ENCODE measurements around the gene PPP2R2D.
"Not testable (repeated sequence)": the region's sequence is repeated elsewhere in the genome, so short reads cannot be mapped to it uniquely, and the experiment has no call there.

The PPP2R2D gene

DNA sequence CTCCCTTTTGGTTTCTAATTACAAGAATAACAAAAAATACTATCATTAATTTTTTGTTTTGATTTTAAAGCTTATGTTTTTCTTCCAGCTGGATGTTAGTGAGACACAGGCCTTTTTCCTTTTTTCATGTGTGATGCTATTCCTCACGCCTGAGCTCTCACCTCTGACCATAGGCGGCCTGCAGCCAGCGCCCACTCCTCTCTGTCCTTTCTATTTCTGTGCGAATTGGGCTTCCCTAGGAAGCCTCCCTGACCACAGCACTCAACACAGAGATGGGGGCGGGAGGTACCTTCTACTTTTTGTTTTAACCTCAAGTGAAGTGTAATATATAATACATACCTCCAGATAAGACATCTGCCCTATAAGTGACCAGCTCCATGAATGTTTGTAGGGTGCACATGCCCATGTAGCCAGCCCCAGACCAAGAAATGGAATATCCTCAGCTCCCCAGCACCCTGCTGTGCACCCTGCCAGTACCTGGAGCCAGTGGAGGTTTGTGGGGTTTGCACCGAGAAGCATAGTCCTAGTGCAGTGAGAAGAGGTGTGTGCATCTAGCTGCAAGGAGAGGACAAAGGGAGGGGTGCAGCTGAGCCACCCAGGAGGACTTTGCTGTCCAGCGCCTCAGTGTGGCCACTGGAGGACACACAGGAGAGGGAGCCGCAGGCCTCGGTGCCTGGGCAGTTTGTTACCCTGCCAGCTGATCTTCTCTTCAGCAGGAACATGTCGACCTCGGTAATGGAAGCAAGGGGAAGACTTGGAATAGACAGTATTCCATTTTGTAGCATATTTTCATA lies 42.4 kb downstream of the PPP2R2D start:
- no peak for DNase-seq (ENCODE audit: extremely low spot score, insufficient read length, low read depth)
- no peak for FAIRE-seq

DNA sequence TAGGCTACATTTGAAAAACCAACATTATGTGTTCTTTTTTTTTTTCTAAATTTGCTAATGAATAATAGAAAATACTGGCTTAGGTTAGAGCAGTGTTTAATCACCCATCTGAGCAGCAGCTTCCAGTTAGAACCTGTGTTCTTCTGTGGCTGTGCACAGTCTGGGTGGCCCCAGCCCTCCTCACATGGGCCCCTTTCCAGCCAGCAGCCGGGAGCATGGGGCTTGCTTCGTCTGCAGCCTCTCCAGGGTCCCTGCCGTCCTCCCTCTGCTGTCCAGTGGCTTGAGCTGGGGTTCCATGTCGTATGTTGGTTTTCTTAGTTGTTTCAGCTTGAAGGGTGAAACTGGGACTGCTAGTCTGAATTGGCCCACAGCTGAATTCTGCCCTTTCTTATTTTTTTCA lies 43.6 kb downstream of the PPP2R2D start:
- no peak for DNase-seq (ENCODE audit: extremely low spot score, insufficient read length, low read depth)
- no peak for FAIRE-seq

DNA sequence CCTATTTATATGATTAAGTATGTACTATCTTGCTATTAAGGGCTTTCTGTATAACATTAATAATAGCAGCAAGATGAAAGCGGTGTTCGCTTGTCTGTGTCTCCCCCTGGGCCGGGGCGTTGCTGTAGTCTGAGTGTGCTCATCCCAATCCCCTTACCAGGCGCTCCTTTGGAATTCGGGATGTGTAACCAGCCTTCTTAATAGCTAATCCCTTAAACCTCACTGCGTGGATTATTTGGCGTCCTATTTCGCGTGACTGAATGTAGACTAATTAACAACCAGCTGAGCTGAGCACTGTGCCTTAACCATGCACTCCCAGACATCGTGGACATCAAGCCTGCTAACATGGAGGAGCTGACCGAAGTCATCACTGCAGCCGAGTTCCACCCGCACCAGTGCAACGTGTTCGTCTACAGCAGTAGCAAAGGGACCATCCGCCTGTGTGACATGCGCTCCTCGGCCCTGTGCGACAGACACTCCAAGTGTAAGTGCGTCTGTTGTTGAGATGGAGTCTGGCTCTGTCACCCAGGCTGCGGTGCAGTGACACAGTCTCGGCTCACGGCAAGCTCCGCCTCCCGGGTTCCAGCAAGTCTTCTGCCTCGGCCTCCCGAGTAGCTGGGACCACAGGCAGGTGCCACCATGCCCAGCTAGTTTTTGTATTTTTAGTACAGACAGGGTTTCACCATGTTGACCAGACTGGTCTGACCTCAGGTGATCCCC lies 44.3 kb downstream of the PPP2R2D start:
- DNase-seq (ENCODE audit: extremely low spot score, insufficient read length, low read depth) = no peak
- no peak for FAIRE-seq

DNA sequence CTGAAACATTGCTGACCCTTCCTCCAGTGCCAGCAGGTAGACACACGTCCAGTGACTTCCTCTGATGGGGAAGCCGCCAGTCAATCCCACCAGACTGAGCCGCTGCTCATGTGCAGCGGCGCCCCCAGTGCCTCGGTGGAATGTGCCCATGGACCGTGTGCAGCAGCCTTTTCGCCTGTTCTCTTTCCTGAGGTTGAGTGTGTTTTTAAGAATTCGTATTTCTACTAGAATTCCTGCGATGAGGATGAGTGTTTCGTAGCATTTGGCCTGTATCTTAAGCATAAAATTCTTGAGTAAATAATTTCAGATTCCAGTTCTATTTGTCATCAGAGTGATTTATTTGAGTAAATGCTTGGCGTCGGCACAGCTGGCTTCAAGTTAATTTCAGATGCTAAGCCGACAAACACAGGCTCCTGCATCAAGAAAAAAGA lies 45.5 kb downstream of the PPP2R2D start:
- FAIRE-seq (no peak), DNase-seq (ENCODE audit: extremely low spot score, insufficient read length, low read depth) (no peak)

DNA sequence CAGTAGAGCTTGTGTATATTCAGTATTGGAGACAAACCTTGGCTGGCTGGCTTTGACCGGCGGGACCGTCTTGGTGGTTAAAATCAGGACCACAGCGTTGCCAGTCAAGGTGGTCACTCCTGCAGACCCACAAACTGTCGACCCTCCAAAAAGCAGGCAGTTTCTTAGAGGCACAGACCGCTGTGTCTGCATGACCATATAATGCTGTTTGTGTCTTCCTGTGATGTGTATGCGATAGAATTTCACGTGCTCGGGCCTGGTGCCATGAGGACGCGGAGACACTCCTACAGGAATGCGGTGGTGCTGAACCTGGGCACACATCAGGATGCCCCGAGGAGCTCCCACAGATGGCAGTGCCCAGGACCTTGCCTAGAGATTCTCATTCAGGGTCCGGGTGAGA lies 46.1 kb downstream of the PPP2R2D start:
- no peak for DNase-seq (ENCODE audit: extremely low spot score, insufficient read length, low read depth)
- no peak for FAIRE-seq

DNA sequence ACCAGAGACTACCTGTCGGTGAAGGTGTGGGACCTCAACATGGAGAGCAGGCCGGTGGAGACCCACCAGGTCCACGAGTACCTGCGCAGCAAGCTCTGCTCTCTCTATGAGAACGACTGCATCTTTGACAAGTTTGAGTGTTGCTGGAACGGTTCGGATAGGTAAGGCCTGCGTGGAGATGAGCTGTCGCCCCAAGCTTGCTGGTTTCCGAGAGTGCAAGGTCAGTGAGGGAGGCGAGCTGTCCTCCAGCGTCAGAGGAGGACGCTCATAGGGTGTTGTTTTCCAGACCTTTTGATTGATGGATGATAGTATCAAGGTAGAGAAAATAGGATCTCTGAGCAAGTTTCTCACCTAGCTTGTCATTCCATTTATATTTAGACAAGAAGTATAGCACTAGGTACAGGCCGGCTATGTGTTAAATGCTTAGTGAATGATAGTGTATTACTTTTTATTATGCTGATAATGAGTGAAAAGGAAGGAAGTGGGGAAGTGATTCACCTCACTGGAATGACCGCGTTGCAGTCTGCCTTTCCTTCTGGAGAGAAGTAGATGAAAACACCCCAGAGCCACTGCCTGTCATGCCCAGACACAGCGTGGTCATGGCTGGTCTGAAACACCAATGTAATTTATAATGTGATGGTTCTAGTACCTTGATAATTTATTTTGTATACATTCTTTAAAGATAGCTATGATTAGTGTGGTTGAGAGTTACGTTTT lies 47.0 kb downstream of the PPP2R2D start:
- no peak for DNase-seq (ENCODE audit: extremely low spot score, insufficient read length, low read depth)
- FAIRE-seq = no peak

DNA sequence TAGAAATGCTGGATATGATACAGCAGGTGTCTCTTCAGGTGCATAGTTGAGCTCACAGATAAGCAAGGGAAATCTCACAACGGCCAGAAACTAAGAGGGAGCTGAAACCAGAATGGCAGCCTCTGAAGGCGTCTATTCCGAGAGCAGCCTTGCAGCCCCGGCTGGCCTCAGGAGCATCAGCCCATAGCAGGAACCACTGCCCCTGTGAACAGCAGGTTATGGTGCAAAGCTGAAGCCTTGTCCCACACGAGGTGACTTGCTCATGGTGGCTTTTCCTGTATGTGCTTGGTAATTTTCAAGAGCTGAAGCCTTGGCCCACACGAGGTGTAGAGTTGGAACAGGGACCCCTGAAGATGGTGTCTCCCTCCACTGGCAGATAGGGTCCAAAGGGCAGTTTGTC lies 47.7 kb downstream of the PPP2R2D start:
- no peak for DNase-seq (ENCODE audit: extremely low spot score, insufficient read length, low read depth)
- FAIRE-seq = no peak

DNA sequence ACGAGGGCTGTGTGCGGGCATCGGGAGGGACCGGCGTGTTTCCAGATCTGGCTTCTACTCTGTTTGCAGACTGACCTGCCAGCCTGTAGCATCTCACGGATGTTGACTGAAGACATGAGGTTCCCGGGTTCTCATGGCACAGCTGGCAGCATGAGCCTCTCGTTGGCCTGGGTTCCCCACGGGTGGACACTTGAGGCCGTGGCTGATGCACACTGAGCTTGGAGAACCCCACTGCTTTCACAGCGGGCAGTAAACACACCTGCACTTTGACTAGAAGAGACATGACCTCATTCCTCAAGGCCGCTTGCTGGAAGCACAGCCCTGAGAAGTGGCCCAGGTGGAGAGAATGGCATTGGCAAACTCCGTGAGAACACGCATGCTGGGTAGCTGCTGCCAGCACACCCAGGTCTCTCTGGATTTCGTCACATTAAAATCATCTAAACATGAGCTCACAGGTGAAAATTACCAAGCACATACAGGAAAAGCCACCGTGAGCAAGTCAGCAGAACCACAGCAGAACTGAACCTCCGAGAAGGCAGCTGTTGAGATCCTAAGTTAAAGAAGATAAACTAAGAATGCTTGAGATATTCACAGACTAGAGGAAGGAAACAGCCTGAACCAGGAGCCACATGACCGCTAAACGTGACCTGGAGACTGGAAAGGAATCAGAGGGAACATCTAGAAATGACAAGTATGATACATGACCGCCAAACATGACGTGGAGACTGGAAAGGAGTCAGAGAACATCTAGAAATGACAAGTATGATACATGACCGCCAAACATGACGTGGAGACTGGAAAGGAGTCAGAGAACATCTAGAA lies 48.4 kb downstream of the PPP2R2D start:
- no peak for FAIRE-seq
- DNase-seq (ENCODE audit: extremely low spot score, insufficient read length, low read depth) = no peak

DNA sequence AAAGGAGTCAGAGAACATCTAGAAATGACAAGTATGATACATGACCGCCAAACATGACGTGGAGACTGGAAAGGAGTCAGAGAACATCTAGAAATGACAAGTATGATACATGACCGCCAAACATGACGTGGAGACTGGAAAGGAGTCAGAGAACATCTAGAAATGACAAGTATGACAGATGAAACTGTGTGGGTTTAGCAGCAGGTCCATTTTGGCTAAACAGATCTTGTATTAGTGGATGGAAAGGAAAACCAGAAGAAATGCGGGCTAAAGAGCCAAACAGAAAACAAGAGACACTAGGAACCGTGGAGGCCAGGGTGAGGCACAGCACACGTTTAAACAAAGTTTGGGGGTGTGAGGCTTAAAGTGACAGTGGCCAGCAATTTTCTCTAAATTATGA lies 49.1 kb downstream of the PPP2R2D start:
- not testable (repeated sequence) for DNase-seq (ENCODE audit: extremely low spot score, insufficient read length, low read depth); FAIRE-seq

DNA sequence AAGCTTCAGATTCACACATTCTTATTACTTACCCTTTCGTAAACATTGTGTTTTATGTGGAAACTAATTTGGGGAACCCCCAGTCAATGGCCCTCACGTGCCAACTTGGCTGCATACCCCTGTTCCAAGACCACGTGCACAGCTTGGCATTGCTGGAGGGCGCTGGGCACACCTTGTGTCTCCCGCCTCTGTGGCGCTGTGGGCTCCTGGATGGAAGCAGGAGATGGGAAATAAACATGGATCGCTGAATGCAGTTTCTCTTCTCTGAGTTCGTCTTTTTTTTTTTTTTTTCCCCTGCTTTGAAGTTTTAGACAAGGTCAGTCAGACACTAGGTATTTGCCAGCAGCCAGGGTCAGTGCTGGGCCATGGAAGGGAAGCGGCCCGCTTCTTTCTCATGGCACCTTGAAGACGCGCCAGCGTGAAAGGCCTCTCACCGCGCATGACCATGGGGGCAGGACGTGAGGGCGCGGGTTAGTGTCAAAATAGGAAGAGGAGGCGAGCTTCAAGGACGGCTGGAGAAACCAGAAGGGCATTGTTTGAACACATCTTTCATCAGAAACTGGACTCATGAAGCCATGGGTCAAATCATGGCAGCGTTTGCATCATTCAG lies 53.7 kb downstream of the PPP2R2D start:
- DNase-seq (ENCODE audit: extremely low spot score, insufficient read length, low read depth) = no peak
- no peak for FAIRE-seq

DNA sequence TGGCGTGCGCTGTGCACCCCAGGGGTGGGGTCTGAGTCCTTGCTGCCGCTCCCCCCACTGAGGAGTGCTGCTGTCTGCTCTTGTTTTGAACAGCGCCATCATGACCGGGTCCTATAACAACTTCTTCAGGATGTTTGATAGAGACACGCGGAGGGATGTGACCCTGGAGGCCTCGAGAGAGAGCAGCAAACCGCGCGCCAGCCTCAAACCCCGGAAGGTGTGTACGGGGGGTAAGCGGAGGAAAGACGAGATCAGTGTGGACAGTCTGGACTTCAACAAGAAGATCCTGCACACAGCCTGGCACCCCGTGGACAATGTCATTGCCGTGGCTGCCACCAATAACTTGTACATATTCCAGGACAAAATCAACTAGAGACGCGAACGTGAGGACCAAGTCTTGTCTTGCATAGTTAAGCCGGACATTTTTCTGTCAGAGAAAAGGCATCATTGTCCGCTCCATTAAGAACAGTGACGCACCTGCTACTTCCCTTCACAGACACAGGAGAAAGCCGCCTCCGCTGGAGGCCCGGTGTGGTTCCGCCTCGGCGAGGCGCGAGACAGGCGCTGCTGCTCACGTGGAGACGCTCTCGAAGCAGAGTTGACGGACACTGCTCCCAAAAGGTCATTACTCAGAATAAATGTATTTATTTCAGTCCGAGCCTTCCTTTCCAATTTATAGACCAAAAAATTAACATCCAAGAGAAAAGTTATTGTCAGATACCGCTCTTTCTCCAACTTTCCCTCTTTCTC lies 55.0 kb downstream of the PPP2R2D start:
- no peak for FAIRE-seq

DNA sequence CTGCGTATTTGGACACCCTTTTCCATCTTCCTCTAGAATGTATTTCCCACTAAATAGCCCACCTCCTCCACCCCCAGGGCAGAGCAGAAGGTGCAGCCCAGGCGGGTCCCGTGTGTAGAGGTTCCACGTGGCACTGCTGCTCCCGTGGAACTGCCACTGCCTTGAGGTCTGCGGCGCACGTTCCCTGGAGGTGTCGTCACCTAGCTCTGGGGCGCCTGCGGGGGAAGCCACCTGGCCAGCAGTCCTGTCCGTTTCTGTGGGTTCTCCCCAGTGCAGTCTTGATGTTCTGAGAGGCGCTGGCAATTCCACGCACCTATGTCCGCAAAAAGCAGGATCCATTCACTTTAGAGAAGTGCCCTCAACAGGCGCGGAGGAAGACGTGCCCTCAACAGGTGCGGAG lies 59.0 kb downstream of the PPP2R2D start:
- no peak for FAIRE-seq
- DNase-seq (ENCODE audit: extremely low spot score, insufficient read length, low read depth) = no peak

More for the DNA sequence above, 55.0 kb downstream of the PPP2R2D start:
- no peak for DNase-seq (ENCODE audit: extremely low spot score, insufficient read length, low read depth)

DNA sequence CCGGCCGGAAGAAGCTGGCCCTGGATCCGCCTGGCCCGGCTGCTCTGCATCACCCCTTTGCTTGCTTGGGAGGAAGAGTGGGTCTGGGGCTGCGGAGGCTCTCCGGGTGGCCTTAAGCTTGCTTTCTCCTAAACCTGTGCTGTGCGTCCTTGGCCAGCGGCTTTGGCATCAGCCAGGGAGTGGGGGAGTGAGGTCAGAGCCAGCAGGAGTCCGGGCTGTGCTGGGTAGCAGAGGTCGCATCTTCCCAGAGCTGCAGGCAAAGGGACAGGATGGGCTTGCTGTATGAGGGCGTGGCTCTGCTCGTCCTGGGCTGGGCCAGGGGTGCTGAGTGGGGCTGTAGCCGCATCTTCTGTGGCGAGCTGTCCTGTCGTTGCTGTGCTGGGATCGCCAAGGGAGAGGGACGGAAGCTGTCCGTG lies 59.8 kb downstream of the PPP2R2D start:
- no peak for FAIRE-seq

DNA sequence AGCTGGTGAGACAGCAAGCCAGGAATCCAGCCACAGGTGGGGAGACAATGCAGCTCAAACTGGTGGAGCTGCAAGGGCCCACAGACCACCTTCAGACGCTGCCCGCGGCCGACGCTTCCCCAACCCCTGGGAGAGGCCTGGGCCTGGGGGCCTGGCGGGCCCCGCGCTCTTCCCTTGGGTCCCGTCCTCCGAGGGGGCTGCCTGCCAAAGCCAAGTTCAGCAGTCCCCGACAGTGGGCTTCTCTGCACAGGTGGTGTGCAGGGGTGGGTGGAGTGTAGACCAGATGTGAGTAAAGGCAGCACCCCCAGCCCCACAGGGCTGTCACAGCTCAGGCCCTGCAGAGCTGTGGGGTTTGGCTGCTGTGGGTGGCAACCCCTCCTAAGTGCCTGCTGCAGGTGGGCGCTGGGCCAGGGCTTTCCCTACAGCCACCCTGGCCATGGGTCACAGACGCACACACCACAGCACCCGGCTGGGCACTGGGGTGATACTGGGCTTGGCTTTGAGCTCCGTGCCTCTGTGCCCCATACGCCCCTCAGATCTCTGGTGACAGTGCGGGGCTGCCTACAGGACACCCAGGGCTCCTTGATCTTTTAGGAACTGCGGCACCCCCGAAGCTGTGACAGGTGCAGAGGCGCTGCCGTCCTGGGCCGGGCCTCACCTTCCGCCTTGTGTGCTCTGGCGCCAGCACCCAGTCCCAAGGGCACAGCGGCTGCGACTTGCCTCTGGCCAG lies 60.4 kb downstream of the PPP2R2D start:
- FAIRE-seq (no peak), DNase-seq (ENCODE audit: extremely low spot score, insufficient read length, low read depth) (no peak)

More for the DNA sequence above, 59.8 kb downstream of the PPP2R2D start:
- DNase-seq (ENCODE audit: extremely low spot score, insufficient read length, low read depth) = no peak

DNA sequence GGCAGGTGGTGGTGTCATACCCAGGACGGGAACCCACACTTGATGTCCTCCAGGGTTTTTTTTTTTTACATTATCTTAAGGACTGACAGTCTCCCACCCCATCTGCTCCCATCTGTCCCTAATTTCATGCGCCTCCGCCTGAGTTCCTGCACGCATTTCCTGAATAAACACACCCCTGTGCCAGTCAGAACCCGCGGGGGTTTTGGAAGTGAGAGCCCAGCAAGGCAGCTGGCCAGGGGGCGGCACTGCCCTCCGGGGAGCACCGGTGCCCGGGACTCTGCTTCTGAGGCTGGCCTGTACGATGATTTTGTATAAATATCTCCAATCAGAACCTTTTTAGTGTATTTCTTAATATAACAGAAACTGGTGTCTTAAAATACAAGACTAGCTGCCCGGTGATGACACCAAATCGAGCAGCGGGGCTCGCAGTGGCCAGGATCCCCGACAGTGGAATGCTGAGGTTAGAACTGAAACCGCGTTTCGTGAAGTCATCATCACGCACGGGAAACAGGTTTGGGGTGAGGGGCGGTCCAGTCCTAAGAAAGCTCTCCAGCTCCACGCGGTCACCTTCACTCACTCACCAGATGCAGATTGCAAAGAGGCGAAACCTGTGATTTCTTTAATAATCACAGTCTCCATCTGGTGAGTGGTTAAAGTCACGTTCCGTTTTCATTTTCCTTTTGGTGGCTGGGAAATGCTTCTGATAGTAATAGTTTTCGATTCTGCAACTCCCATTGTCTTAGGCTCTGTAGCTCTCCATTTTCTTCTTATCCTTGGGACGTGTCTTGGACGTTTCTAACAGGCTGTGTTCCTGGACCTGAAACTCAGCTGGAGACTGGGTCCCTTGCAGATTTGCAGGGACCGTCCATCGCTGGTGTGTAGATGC lies 61.2 kb downstream of the PPP2R2D start:
- DNase-seq (ENCODE audit: extremely low spot score, insufficient read length, low read depth) = no peak
- no peak for FAIRE-seq

DNA sequence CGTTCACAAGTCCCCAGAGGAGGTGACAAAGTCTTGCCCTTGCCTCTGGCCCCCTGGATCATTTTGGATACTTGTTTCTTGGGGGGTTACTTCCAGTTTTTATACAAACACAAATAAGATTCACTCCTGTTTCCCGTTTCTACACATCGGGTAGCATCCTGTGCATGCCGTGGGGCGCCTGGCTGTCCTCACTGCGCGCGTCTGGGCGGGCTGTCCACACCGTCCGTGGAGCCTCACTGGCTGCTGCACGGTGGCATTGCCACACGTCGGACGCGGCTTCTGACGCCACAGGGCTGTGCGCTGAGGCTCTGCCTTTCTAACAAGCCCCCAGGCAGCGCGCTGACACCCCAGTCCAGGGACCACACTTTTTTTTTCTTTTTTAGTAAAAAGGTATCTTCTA lies 62.5 kb downstream of the PPP2R2D start:
- FAIRE-seq = no peak

DNA sequence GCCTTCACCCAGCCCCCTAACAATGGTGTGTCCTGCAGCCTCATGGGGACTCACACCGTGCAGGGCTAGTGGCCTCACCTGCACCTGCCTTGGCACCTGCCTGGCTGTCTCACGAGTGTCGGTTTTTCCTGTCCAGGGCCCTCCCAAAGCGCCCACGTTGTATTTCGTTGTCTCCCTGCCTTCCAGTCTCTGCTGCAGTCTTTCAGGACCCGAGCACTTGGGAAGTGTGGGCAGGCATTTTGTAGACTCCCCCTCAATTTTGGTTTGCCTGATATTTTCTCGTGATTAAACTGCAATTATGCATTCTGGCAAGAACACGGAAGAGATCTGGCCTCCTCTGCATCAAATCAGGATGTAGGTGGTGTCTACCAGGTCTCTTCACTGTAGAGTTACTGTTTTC lies 63.0 kb downstream of the PPP2R2D start:
- no peak for DNase-seq (ENCODE audit: extremely low spot score, insufficient read length, low read depth)
- no peak for FAIRE-seq

More for the DNA sequence above, 62.5 kb downstream of the PPP2R2D start:
- no peak for DNase-seq (ENCODE audit: extremely low spot score, insufficient read length, low read depth)
